GM12891 (cell line): ENCODE measurements around the gene STMND1. TPM values are rescaled to one million over a fixed set of nuclear protein-coding genes. Genes with fewer than 3 reads are reported as not detected.
"Not testable (repeated sequence)": the region's sequence is repeated elsewhere in the genome, so short reads cannot be mapped to it uniquely, and the experiment has no call there.

Source experiments
- DNase-seq: peaks from one replicate; pipeline ENCODE4 v3.0.0; 2011; ENCODE audit warnings: low spot score; ENCODE audit not compliant: insufficient read length
- FAIRE-seq: peaks from 2 replicates; lab custom pipeline; 2011; peaks lifted over from hg19 to GRCh38; lab: Jason Lieb, UNC
- PAX5 ChIP-seq: IDR thresholded peaks from 2 replicates; pipeline ENCODE4 v1.6.1; 2011; ENCODE audit warnings: low read length, moderate library complexity, mild to moderate bottlenecking; ENCODE audit not compliant: insufficient read depth, severe bottlenecking
- POLR2A ChIP-seq: IDR thresholded peaks from 2 replicates; pipeline ENCODE4 v1.6.1; 2011; ENCODE audit warnings: low read depth, low read length, control low read depth
- POLR2AphosphoS5 ChIP-seq: IDR thresholded peaks from 2 replicates; pipeline ENCODE4 v1.6.1; 2011; ENCODE audit warnings: low read depth, low read length, control low read depth
- POU2F2 ChIP-seq: IDR thresholded peaks from 2 replicates; pipeline ENCODE4 v1.6.1; 2011; ENCODE audit warnings: low read depth, mild to moderate bottlenecking, control low read depth, low read length, moderate library complexity
- SPI1 ChIP-seq: IDR thresholded peaks from 2 replicates; pipeline ENCODE4 v1.6.1; 2011; ENCODE audit warnings: low read depth, low read length, control low read depth
- TAF1 ChIP-seq: IDR thresholded peaks from 2 replicates; pipeline ENCODE4 v1.6.1; 2011; ENCODE audit warnings: low read depth, low read length, control low read depth
- polyA plus RNA-seq: library from polyadenylated mRNA; unstranded; fragments of >200 nt; gene quantifications from one replicate; pipeline ENCODE4 v1.2.1, GENCODE V29; 2012; ENCODE audit warnings: low read depth, missing spikeins, inconsistent platforms; ENCODE audit not compliant: missing spikeins

Gene STMND1
- not detected for polyA plus RNA-seq

DNA sequence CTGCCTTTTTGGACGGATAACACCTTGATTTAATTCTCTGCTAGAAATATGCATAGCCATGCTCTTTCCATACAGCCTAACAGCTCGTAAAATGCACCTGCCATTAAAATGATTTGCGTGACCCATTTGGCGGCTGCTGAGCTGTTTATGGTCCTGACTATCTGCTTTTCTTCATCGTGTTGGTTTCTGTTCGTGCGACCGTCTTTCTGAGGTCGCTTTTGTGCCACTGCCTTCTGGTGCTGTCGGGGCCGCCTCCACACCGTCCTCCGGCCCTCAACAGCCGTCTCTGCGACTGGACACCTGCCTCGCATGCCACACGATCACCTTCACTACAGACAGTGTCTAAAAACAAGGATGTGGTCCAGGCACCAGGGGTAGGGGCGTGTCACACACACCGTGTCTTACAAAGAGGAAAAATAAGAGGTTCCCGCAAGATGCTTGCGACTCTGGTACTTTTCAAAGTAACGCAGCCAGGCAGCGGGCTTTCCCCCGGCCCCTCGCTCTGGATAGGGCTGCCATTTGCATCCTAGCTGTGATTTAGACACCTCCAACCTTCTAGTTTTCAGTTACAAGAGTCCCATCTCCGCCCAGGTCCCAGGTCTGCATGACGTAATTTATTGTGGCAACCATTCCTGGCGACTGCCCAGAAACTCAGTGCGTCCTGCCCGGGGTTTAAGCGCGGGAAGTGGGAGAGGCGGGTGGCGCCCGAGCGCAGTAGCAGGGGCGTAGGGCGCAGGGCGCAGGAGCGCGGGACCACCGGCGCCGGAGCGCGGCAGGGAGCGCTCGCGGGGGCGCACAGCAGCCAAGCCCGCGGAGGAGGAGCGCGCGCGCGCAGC, at the start of gene STMND1:
STMND1 (plus strand) TSS at position 629 of the 836 bp plus-strand sequence. CDS start 208 bp downstream, outside the sequence.
- TF ChIP-seq POLR2AphosphoS5, result no peak
- TF ChIP-seq PAX5, result no peak
- no peak for TF ChIP-seq POLR2A
- no peak for TF ChIP-seq SPI1
- TF ChIP-seq TAF1, result no peak
- TF ChIP-seq POU2F2, result no peak
- no peak for DNase-seq
- no peak for FAIRE-seq

DNA sequence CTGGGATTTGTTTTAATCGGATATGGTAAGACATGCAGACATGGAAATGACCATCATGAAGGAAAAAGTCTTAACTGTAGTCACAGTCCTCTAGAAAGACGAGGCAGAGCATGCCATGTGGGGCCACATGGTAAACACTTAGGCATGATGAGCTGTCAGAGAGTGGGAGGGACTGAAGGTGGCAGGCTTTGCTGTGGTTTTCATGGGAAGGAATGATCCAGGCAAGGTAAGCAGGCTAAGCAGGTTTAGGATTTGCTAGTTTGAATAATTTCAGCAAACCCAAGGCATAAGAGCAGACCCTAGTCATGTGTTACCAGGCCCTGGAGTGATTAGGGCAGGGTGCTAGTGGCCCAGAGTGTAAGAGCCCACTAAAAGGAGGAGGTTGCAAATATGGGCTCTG, 47.2 kb upstream of the STMND1 start:
- TF ChIP-seq SPI1 (no peak), PAX5 (no peak), POLR2AphosphoS5 (no peak)
- no peak for DNase-seq
- no peak for FAIRE-seq

GRCh38 chr6:17057322-17057721, 44.5 kb upstream of the STMND1 start:
- FAIRE-seq (no peak), DNase-seq (no peak)
- TF ChIP-seq POU2F2, result no peak
- no peak for TF ChIP-seq TAF1
- TF ChIP-seq POLR2A, result no peak
- TF ChIP-seq PAX5, result no peak
- TF ChIP-seq POLR2AphosphoS5, result no peak
- TF ChIP-seq SPI1, result no peak

GRCh38 chr6:17058550-17058949, 43.3 kb upstream of the STMND1 start:
- TF ChIP-seq POLR2A, result no peak
- TF ChIP-seq TAF1, result no peak
- no peak for TF ChIP-seq POLR2AphosphoS5
- TF ChIP-seq SPI1, result no peak
- TF ChIP-seq POU2F2, result no peak
- TF ChIP-seq PAX5, result no peak
- FAIRE-seq (no peak), DNase-seq (no peak)

- no peak for FAIRE-seq
- no peak for DNase-seq
- TF ChIP-seq PAX5 (no peak), TAF1 (no peak), POLR2AphosphoS5 (no peak), POU2F2 (no peak), POLR2A (no peak), SPI1 (no peak)
Observed at GRCh38 chr6:17059022-17059421, 42.8 kb upstream of the STMND1 start.

- FAIRE-seq, result no peak
- no peak for DNase-seq
- TF ChIP-seq PAX5, result no peak
Observed at GRCh38 chr6:17059850-17060249, 42.0 kb upstream of the STMND1 start.

GRCh38 chr6:17061097-17061496, 40.8 kb upstream of the STMND1 start:
- no peak for DNase-seq
- FAIRE-seq, result no peak
- TF ChIP-seq TAF1 (no peak), SPI1 (no peak), POLR2A (no peak), POLR2AphosphoS5 (no peak), POU2F2 (no peak), PAX5 (no peak)

GRCh38 chr6:17062871-17063440, 38.9 kb upstream of the STMND1 start:
- FAIRE-seq, result no peak
- DNase-seq, result no peak
- TF ChIP-seq TAF1 (no peak), POLR2AphosphoS5 (no peak)

- FAIRE-seq (no peak), DNase-seq (no peak)
- TF ChIP-seq SPI1 (no peak), TAF1 (no peak), POLR2AphosphoS5 (no peak), POU2F2 (no peak)
Observed at GRCh38 chr6:17064975-17065374, 36.9 kb upstream of the STMND1 start.

- FAIRE-seq, result no peak
- no peak for DNase-seq
- TF ChIP-seq PAX5 (no peak), SPI1 (peak; percentile 80)
Observed at GRCh38 chr6:17066610-17067009, 35.2 kb upstream of the STMND1 start.

DNA sequence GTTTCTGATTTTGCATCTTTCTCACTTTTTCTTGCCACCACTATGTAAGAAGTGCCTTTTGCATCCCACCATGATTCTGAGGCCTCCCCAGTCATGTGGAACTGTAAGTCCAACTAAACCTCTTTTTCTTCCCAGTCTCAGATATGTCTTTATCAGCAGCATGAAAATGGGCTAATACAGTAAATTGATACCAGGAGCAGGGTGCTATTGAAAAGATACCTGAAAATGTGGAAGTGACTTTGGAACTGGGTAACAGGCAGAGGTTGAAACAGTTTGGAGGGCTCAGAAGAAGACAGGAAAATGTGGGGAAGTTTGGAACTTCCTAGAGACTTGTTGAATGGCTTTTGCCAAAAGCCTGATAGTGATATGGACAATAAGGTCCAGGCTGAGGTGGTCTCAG, 32.9 kb upstream of the STMND1 start:
- not testable (repeated sequence) for FAIRE-seq, DNase-seq

- not testable (repeated sequence) for DNase-seq, FAIRE-seq
Observed at GRCh38 chr6:17070400-17070799, 31.4 kb upstream of the STMND1 start.

DNA sequence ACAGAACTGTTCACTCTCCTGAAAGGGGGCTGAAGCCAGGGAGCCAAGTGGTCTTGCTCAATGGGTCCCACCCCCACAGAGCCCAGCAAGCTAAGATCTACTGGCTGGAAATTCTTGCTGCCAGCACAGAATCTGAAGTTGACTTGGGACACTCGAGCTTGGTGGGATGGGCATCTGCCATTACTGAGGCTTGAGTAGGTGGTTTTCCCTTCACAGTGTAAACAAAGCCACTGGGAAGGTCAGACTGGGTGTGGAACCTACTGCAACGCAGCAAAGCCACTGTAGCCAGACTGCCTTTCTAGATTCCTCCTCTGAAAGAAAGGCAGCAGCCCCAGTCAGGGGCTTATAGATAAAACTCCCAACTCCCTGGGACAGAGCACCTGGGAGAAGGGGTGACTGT, 28.3 kb upstream of the STMND1 start:
- DNase-seq, FAIRE-seq: not testable (repeated sequence)
